OCI-LY1 (cell line): ENCODE measurements around the gene SH3D21.

Source experiments
- H2AFZ ChIP-seq: fragments of 200-600 bp; sonication (generic), shearing (Covaris generic); 2 replicates; pipeline ENCODE4 v1.6.0; 2014; ENCODE audit warnings: antibody characterized with exemption, mild to moderate bottlenecking, low read length
- H3F3A ChIP-seq: fragments of 200-600 bp; sonication (generic), shearing (Covaris generic); 2 replicates; pipeline ENCODE4 v1.6.0; 2014; ENCODE audit warnings: mild to moderate bottlenecking, antibody characterized with exemption, low read length, moderate library complexity; ENCODE audit not compliant: insufficient read depth
- H3K27ac ChIP-seq: fragments of 200-600 bp; sonication (generic); 2 replicates; pipeline ENCODE4 v1.5.1; 2014; ENCODE audit warnings: low read length, mixed run types, mild to moderate bottlenecking, low read depth; ENCODE audit not compliant: poor library complexity, severe bottlenecking
- H3K27me3 ChIP-seq: fragments of 200-600 bp; sonication (generic); 2 replicates; pipeline ENCODE4 v1.6.0; 2014; ENCODE audit warnings: antibody characterized with exemption, mild to moderate bottlenecking, low read length, moderate library complexity; ENCODE audit not compliant: insufficient read depth
- H3K36me3 ChIP-seq: fragments of 200-600 bp; sonication (generic); 2 replicates; pipeline ENCODE4 v1.6.1; 2014; ENCODE audit warnings: mild to moderate bottlenecking, antibody characterized with exemption, low read length, moderate library complexity, mixed read lengths; ENCODE audit not compliant: insufficient read depth
- H3K4me1 ChIP-seq: fragments of 200-600 bp; sonication (generic); 2 replicates; pipeline ENCODE4 v1.5.1; 2014; ENCODE audit warnings: mild to moderate bottlenecking, low read length, moderate library complexity; ENCODE audit not compliant: insufficient read depth, severe bottlenecking
- H3K4me2 ChIP-seq: fragments of 200-600 bp; sonication (generic), shearing (Covaris generic); 2 replicates; pipeline ENCODE4 v1.6.1; 2014; ENCODE audit warnings: low read length
- H3K4me3 ChIP-seq: fragments of 200-600 bp; sonication (generic); 2 replicates; pipeline ENCODE4 v1.5.1; 2014; ENCODE audit warnings: low read length, low read depth, mild to moderate bottlenecking, mixed read lengths; ENCODE audit not compliant: poor library complexity, severe bottlenecking
- H3K79me2 ChIP-seq: fragments of 200-600 bp; shearing (Covaris generic); 2 replicates; pipeline ENCODE4 v1.6.1; 2016; ENCODE audit warnings: mixed run types, low read length, mixed read lengths; ENCODE audit not compliant: insufficient read depth
- H3K9ac ChIP-seq: fragments of 200-600 bp; sonication (generic), shearing (Covaris generic); 2 replicates; pipeline ENCODE4 v1.6.1; 2014; ENCODE audit warnings: mild to moderate bottlenecking, low read length, mixed read lengths
- H3K9me2 ChIP-seq: fragments of 200-600 bp; sonication (generic), shearing (Covaris generic); 2 replicates; pipeline ENCODE4 v1.6.1; 2014; ENCODE audit warnings: low read depth, mild to moderate bottlenecking, low read length, mixed read lengths
- H3K9me3 ChIP-seq: fragments of 200-600 bp; shearing (Covaris generic); 2 replicates; pipeline ENCODE4 v1.6.1; 2014; ENCODE audit warnings: low read length, mixed read lengths
- H4K20me1 ChIP-seq: fragments of 200-600 bp; sonication (generic), shearing (Covaris generic); 2 replicates; pipeline ENCODE4 v1.6.0; 2016; ENCODE audit warnings: mild to moderate bottlenecking, low read length; ENCODE audit not compliant: insufficient read depth
- EZH2 ChIP-seq: fragments of 200-600 bp; sonication (generic), shearing (Covaris generic); IDR thresholded peaks from 2 replicates; pipeline ENCODE4 v1.8.0; 2017; ENCODE audit warnings: borderline replicate concordance, mixed run types, mild to moderate bottlenecking, antibody characterized with exemption, low read length, moderate library complexity, mixed read lengths
- TF ChIP-seq, protein P1 (sequence below): fragments of 200-600 bp; sonication (generic), shearing (Covaris generic); IDR thresholded peaks from 2 replicates; pipeline ENCODE4 v1.5.1; 2017; ENCODE audit warnings: mild to moderate bottlenecking, antibody characterized with exemption, low read length, moderate library complexity, mixed read lengths

Gene SH3D21

DNA sequence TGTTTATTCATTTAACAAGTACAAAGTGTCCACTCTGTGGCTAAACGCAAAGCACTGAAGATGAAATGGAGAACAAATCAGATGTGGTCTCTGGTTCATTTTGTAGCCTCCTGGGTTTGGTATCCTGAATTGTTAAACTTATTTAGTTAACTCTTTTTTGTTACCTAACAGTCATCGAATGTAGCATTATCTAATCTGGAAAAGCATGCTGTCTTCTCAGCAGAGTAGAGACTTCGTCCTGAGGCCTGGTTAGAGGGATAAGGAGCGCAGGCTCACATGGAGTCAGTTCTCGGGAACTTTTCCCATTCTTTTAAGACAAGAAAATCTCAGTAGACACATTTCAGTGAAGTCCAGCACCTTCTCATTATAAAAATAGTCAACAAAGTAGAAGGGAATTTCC is 33.1 kb upstream of the SH3D21 start:
- Histone ChIP-seq H3K36me3 (peaks cover 66% of the 10 kb centered on the region), H3K27me3 (no peaks in the 10 kb centered on the region), H4K20me1 (no peaks in the 10 kb centered on the region), H2AFZ (no peak overlapping the region), H3K79me2 (peaks cover 31% of the 10 kb centered on the region), H3K9me2 (no peaks in the 10 kb centered on the region), H3K9me3 (no peaks in the 10 kb centered on the region), H3K4me1 (no peaks in the 10 kb centered on the region), H3K4me2 (no peak overlapping the region), H3K27ac (no peak overlapping the region), H3K9ac (no peak overlapping the region), H3F3A (no peaks in the 10 kb centered on the region), H3K4me3 (no peak overlapping the region)
- TF ChIP-seq, protein P1, sequence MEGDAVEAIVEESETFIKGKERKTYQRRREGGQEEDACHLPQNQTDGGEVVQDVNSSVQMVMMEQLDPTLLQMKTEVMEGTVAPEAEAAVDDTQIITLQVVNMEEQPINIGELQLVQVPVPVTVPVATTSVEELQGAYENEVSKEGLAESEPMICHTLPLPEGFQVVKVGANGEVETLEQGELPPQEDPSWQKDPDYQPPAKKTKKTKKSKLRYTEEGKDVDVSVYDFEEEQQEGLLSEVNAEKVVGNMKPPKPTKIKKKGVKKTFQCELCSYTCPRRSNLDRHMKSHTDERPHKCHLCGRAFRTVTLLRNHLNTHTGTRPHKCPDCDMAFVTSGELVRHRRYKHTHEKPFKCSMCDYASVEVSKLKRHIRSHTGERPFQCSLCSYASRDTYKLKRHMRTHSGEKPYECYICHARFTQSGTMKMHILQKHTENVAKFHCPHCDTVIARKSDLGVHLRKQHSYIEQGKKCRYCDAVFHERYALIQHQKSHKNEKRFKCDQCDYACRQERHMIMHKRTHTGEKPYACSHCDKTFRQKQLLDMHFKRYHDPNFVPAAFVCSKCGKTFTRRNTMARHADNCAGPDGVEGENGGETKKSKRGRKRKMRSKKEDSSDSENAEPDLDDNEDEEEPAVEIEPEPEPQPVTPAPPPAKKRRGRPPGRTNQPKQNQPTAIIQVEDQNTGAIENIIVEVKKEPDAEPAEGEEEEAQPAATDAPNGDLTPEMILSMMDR: no peak
- no peak for TF ChIP-seq EZH2

DNA sequence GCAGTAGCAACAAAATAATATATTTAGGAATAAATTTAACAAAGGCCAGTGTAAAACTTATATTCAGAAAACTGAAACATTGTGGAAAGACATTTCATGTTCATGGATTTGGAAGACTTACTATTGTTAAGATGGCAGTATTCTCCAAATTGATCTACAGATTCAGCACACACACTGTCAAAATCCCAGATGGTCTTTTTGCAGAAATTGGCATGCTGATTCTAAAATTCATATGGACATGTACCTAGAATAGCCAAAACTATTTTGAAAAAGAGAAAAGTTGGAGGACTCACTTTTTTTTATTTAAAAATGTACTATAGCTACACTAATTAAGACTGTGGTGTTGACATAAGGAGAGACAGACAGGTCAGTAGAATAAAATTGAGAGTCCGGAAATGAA is 32.0 kb upstream of the SH3D21 start:
- no peak overlapping the region for H3K4me3 ChIP-seq
- H3K27ac ChIP-seq: no peak overlapping the region
- H3K79me2 ChIP-seq: peaks cover 31% of the 10 kb centered on the region
- H3K9me3 ChIP-seq: no peaks in the 10 kb centered on the region
- H3K27me3 ChIP-seq: no peaks in the 10 kb centered on the region
- H3F3A ChIP-seq: no peaks in the 10 kb centered on the region
- H2AFZ ChIP-seq: no peak overlapping the region
- no peaks in the 10 kb centered on the region for H3K9me2 ChIP-seq
- no peaks in the 10 kb centered on the region for H4K20me1 ChIP-seq
- peaks cover 60% of the 10 kb centered on the region for H3K36me3 ChIP-seq
- no peak overlapping the region for H3K9ac ChIP-seq
- peaks cover 6% of the 10 kb centered on the region for H3K4me1 ChIP-seq
- no peak overlapping the region for H3K4me2 ChIP-seq
- TF ChIP-seq, protein P1: no peak
- TF ChIP-seq EZH2: no peak

DNA sequence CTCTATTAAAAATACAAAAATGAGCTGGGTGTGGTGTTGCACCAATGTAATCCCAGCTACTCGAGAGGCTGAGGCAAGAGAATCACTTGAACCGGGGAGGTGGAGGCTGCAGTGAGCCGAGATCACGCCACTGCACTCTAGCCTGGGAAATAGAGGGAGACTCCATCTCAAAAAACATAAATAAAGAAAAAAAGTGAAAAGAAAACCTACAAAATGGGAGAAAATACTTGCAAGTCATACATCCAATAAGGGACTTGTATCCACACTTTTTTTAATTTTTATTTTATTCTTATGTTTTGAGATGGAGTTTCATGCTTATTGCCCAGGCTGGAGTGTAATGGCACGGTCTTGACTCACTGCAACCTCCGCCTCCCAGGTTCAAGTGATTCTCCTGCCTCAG is 29.5 kb upstream of the SH3D21 start:
- Histone ChIP-seq H3K27me3 (no peaks in the 10 kb centered on the region), H3K4me3 (no peak overlapping the region), H3K36me3 (peaks cover 54% of the 10 kb centered on the region), H3K9me2 (no peaks in the 10 kb centered on the region), H3K4me1 (peaks cover 6% of the 10 kb centered on the region), H2AFZ (no peak overlapping the region), H3K79me2 (peaks cover 28% of the 10 kb centered on the region), H3F3A (no peaks in the 10 kb centered on the region), H3K9ac (no peak overlapping the region), H3K9me3 (no peaks in the 10 kb centered on the region), H3K4me2 (no peak overlapping the region), H3K27ac (no peak overlapping the region), H4K20me1 (no peaks in the 10 kb centered on the region)
- TF ChIP-seq, protein P1: no peak
- TF ChIP-seq EZH2: no peak
